GM12801 (cell line): ENCODE measurements around the gene BCDIN3D.

Experiments used
- TF ChIP-seq, protein P1 (sequence below): IDR thresholded peaks from one replicate; pipeline ENCODE4 v1.5.1; 2011; ENCODE audit warnings: control low read depth; ENCODE audit not compliant: insufficient read length; ENCODE audit errors: extremely low read depth

The BCDIN3D gene

DNA sequence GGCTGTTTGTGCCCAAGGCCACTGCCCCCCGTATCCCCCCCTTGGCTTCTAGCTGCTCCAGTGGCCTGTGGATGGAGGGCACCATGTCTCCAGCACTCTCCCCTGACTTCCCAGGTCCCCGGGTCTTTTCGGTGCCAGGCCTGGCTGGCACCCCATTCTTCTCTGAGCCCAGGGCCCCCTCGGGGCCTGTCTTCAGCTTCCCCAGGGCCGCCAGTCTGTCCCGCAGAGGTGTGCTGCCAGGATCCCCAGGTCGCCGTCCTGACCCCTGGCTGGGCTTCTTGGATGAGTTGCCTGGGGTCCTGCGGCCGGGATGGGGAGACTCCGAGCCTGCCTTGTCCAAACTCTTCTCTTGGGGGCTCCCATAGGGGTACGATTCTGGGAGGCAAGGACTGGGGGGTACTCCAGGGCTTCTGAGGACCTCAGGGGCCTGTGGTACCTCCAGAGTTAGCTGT lies 47.2 kb downstream of the BCDIN3D start:
- TF ChIP-seq, protein P1, sequence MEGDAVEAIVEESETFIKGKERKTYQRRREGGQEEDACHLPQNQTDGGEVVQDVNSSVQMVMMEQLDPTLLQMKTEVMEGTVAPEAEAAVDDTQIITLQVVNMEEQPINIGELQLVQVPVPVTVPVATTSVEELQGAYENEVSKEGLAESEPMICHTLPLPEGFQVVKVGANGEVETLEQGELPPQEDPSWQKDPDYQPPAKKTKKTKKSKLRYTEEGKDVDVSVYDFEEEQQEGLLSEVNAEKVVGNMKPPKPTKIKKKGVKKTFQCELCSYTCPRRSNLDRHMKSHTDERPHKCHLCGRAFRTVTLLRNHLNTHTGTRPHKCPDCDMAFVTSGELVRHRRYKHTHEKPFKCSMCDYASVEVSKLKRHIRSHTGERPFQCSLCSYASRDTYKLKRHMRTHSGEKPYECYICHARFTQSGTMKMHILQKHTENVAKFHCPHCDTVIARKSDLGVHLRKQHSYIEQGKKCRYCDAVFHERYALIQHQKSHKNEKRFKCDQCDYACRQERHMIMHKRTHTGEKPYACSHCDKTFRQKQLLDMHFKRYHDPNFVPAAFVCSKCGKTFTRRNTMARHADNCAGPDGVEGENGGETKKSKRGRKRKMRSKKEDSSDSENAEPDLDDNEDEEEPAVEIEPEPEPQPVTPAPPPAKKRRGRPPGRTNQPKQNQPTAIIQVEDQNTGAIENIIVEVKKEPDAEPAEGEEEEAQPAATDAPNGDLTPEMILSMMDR = no peak

GRCh38 chr12:49794811-49795653 lies 47.9 kb downstream of the BCDIN3D start:
- TF ChIP-seq, protein P1 = no peak

GRCh38 chr12:49794021-49794420 lies 48.9 kb downstream of the BCDIN3D start:
- TF ChIP-seq, protein P1 = no peak

- TF ChIP-seq, protein P1 = no peak
Measured at GRCh38 chr12:49793620-49794019, 49.3 kb downstream of the BCDIN3D start.

DNA sequence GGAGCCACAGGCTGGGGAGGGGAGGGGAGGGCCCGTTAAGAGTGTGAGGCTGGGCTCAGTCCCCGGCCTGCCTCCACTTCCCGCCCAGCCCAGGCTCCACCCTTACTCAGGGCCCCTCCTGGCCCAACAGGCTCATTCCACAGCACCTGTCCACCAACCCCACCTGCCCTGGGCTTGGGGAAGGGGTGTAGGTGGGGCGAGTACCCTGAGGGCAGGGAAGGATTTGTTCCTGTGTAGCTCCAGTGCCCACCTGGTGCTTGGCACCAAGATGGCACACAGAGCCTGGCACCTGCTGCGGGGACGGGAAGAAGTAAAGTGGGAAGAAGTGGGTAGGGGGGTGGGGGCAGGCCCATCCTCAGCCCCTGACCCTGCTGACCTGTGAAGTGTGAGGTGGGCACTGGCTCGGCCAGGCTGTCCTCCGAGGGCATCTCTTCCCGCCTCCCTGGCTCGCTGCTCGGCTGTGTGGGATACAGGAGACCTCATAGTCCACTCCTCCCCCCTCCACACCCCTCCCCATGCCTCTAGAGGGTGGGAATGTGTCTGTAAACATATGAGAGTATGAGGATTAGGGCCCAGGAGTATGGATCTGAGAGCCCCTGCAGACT lies 49.8 kb downstream of the BCDIN3D start:
- TF ChIP-seq, protein P1 = no peak

DNA sequence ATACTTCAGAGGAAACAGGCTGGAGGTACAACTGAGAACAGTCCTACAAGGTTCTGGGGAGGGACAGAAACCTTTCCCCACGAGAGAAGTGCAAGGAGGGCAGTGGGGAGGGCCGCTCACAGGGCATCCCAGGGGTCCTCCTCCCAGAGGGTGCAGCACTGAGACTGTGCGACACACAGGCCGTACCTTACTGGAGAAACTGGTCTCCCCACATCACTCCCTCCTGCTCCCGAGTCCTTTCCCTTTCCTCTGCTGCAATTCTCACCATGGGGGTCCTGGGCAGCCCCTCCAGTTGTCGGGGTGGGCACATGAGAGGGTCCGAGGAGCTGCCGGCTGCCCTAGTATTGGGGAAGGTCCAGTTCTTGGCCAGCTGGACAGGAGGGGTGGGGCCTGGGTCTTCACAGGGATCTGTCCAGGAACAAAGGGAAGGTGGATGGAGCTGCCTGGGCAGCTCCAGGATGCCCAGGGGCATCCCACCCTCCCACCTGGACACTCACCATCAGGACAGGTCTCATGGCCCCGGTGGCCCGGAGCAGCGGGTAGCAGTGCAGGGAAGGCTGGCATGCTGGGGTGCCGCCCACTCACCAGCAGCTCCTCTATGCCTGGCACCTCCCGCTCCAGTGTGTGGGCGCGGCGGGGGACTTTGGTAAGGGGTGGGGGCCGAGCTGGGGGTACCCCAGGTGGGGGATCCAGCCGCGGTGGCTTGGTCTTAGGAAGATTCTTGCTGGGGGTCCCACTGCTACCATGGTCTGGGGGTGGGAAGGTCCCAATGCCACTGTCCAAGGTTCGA lies 50.5 kb downstream of the BCDIN3D start:
- TF ChIP-seq, protein P1 = no peak

DNA sequence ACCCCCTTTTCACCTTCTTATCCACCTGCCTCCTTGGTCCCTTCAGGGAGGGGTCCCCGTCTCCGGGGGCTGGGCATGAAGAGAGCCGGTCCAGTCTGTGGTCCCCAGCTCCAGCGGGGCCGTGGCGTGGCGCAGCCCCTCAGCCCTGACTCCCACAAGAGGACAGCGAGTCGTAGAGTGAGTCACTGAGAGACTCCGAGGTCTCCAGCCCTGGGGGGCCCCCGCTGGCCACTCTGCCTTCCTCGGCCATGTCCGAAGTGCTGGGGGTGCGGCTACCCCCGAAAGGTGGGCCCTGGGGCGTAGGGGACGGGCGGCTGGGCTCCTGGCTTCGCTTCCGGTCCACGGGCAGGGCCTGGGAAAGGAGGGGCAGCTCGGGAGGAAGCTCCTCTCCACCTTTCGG lies 51.2 kb downstream of the BCDIN3D start:
- TF ChIP-seq, protein P1 = no peak
